Cardiac fibroblast (primary cell): ENCODE results near the gene MYO7B.
A peak's percentile ranks its signal among the peaks of the same experiment; 100 is the strongest.

Experiments used
- DNase-seq, 2 donors: peaks; one replicate each; pipeline versions ENCODE4 v3.0.0 to v3.0.0-alpha.2; 2010; ENCODE audit warnings: low read depth in 2 of 2
- H3K4me3 ChIP-seq, 2 donors: replicated peaks in 1 of 2; 1 replicate in 1 of 2; 2 replicates in 1 of 2; pipeline ENCODE4 v1.5.1; 2011; ENCODE audit warnings: low read depth in 2 of 2, low read length in 2 of 2, mild to moderate bottlenecking in 2 of 2, moderate library complexity in 1 of 2
- CTCF ChIP-seq: IDR thresholded peaks from one replicate; pipeline ENCODE4 v1.5.1; 2011; ENCODE audit warnings: low read depth, mild to moderate bottlenecking, low read length, inconsistent platforms

The MYO7B gene

GRCh38 chr2:127631997-127632581 lies 96.6 kb downstream of the MYO7B start:
- H3K4me3 ChIP-seq = no peak overlapping the region
- no peak for TF ChIP-seq CTCF
- no peak for DNase-seq

DNA sequence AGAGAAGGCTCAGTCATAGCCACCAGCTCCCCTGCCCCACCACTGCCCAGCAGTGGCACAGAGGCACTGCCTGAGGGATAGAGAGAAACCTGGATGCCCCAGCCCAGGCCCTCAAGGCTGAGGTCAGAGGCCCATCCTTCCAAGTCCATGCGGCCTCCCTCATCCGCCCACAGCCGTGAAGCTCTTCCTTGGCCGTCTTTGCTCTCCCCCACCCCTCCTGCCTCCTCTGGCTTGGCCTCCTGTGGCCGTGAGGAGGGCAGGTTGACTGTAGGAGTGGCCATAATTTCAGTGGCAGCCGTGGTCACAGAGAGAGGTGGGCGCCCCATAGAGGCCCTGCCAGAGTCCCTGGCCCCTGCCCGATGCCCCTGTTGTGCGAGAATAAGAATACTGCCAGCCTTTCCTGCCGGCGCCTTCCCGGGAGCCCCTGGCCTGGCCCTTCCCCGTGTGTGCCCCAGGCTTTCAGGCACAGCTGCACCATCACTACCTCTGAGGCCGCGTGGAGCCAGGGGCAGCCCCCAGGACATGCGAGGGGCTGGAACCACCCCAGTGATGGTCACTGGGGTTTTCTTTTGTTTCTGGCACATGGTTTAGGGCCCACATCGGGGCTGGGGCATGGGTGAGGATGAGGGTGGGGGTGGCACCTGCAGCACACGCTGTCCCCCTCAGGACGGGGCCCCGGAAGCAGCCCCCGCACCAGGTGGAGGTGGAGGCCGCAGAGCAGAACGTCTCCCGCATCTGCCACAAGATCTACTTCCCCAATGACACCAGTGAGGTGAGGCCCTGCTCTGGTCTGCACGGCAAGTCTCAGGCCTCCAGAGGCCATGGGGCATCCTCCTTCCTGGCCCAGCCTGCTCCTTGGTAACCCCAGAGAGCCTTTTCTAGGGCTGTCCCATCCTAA lies 97.4 kb downstream of the MYO7B start:
- DNase-seq = no peak
- no peak overlapping the region for H3K4me3 ChIP-seq
- TF ChIP-seq CTCF = no peak

GRCh38 chr2:127633556-127634065 lies 98.1 kb downstream of the MYO7B start:
- DNase-seq = peak in 1 of 2 donors; percentile 22
- H3K4me3 ChIP-seq = no peak overlapping the region
- no peak for TF ChIP-seq CTCF

DNA sequence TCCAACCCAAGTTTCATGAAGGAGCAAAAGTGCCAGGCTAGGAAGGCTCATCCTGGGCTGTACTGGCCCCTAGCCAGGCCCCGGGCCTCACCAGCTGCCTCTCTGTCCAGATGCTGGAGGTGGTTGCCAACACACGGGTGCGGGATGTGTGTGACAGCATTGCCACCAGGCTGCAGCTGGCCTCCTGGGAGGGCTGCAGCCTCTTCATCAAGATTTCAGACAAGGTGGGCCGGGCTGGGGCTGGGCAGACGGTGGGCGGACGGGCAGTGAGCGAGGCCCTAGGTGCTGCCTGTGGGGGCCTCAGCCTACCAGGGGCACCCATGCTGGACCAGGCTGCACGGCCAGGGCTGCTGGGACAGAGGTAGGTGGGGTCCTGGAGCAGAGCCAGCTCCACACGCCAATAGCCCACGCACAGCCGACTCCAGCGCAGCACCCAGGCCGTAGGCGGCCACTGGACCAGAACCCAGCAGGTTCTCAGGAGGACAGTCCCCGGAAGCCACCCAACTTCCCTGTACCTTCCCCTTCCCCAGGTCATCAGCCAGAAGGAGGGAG lies 98.7 kb downstream of the MYO7B start:
- no peak for TF ChIP-seq CTCF
- no peak overlapping the region for H3K4me3 ChIP-seq

GRCh38 chr2:127634626-127635379 lies 99.3 kb downstream of the MYO7B start:
- DNase-seq = no peak
- no peak for TF ChIP-seq CTCF
- no peak overlapping the region for H3K4me3 ChIP-seq

More for the DNA sequence above, 98.7 kb downstream of the MYO7B start:
- no peak for DNase-seq
